ENCODE measurements around the gene PRSS58.

- TF ChIP-seq CTCF (IDR thresholded peaks at IDR 0.05) = no peak
- no peak for TF ChIP-seq EZH2 (IDR thresholded peaks at IDR 0.05; ENCODE audit: borderline replicate concordance, insufficient read depth, low read depth, low read length, poor library complexity, severe bottlenecking)
Observed at GRCh38 chr7:142250705-142251104, 7.2 kb downstream of the PRSS58 start.

Data from B cell (primary cell).